K562 (cell line): Measurements from ENCODE around the gene PEPD.

Source experiments
- AFF4 ChIP-seq: sonication (generic); formaldehyde crosslinking; IDR thresholded peaks from 2 replicates; pipeline ENCODE4 v1.8.0; 2023; ENCODE audit warnings: mild to moderate bottlenecking, missing genetic modification reagents
- ATF2 ChIP-seq: sonication (generic); formaldehyde crosslinking; IDR thresholded peaks from 2 replicates; pipeline ENCODE4 v1.8.1; 2022; ENCODE audit warnings: missing genetic modification reagents
- CTCF ChIP-seq, 3 experiments: IDR thresholded peaks in 2 of 3; conservative IDR thresholded peaks in 1 of 3; 2 replicates each; pipeline ENCODE4 v1.5.1; 2011 to 2012; ENCODE audit warnings: low read length in 3 of 3, mild to moderate bottlenecking in 3 of 3, control low read depth in 2 of 3, improper control_type of control experiment in 1 of 3, inconsistent platforms in 1 of 3, low read depth in 1 of 3, mixed read lengths in 1 of 3, moderate library complexity in 1 of 3; ENCODE audit not compliant: insufficient read depth in 2 of 3
- EZH2 ChIP-seq: IDR thresholded peaks from 2 replicates; pipeline ENCODE4 v1.6.1; 2012; ENCODE audit warnings: low read depth, mild to moderate bottlenecking, inconsistent platforms, low read length, borderline replicate concordance
- NBN ChIP-seq: fragments of 450-650 bp; IDR thresholded peaks from 2 replicates; pipeline ENCODE4 v1.6.1; 2016; ENCODE audit warnings: low read depth, mild to moderate bottlenecking

- TF ChIP-seq EZH2 (no peak), NBN (no peak), CTCF (IDR thresholded peaks at IDR 0.05 in 2 of 3, conservative IDR thresholded peaks at IDR 0.05 in 1 of 3; ENCODE audit: insufficient read depth in 2 of 3, low read depth in 1 of 3, low read length in 3 of 3) (no peak), ATF2 (CRISPR knock-in tag) (no peak), AFF4 (CRISPR knock-in tag) (no peak)
These were observed 35.6 kb upstream of the PEPD start for GRCh38 chr19:33557196-33557595.
